Smooth muscle cell (in vitro differentiated cells): ENCODE measurements around the gene BLVRB. TPM values are rescaled to one million over a fixed set of nuclear protein-coding genes. Genes with fewer than 3 reads are reported as not detected.
"Not testable (repeated sequence)": the region's sequence is repeated elsewhere in the genome, so short reads cannot be mapped to it uniquely, and the experiment has no call there.

Experiments used
- DNase-seq: peaks from one replicate; lab custom pipeline; 2025; ENCODE audit not compliant: unreplicated experiment; lab: John Stamatoyannopoulos, UW
- H2AFZ ChIP-seq: fragments of 200-600 bp; sonication (generic); 2 replicates; pipeline ENCODE4 v1.6.0; 2016; ENCODE audit warnings: antibody characterized with exemption, low read depth, mild to moderate bottlenecking
- H3F3A ChIP-seq: fragments of 200-600 bp; sonication (generic); 2 replicates; pipeline ENCODE4 v1.6.0; 2017; ENCODE audit warnings: antibody characterized with exemption, low read depth
- H3K27ac ChIP-seq: fragments of 200-600 bp; sonication (generic); 2 replicates; pipeline ENCODE4 v1.5.1; 2016; ENCODE audit warnings: low read depth, mild to moderate bottlenecking
- H3K27me3 ChIP-seq: fragments of 200-600 bp; sonication (generic); 2 replicates; pipeline ENCODE4 v1.6.1; 2016; ENCODE audit warnings: low read depth, mild to moderate bottlenecking
- H3K36me3 ChIP-seq: fragments of 200-600 bp; sonication (generic); 2 replicates; pipeline ENCODE4 v1.5.1; 2016; ENCODE audit warnings: low read depth
- H3K4me1 ChIP-seq: fragments of 200-600 bp; sonication (generic); 2 replicates; pipeline ENCODE4 v1.5.1; 2016; ENCODE audit warnings: low read depth
- H3K4me2 ChIP-seq: fragments of 200-600 bp; sonication (generic); 2 replicates; pipeline ENCODE4 v1.6.0; 2016; ENCODE audit warnings: mild to moderate bottlenecking
- H3K4me3 ChIP-seq: fragments of 200-600 bp; sonication (generic); 2 replicates; pipeline ENCODE4 v1.5.1; 2016; ENCODE audit warnings: mild to moderate bottlenecking
- H3K79me2 ChIP-seq: fragments of 200-600 bp; sonication (generic); 2 replicates; pipeline ENCODE4 v1.6.0; 2016; ENCODE audit warnings: low read depth, mild to moderate bottlenecking
- H3K9ac ChIP-seq: fragments of 200-600 bp; sonication (generic); 2 replicates; pipeline ENCODE4 v1.6.0; 2016; ENCODE audit warnings: low read depth
- H3K9me3 ChIP-seq: fragments of 200-600 bp; sonication (generic); replicated peaks from 2 replicates; pipeline ENCODE4 v1.5.1; 2016; ENCODE audit warnings: low read depth
- H4K20me1 ChIP-seq: fragments of 200-600 bp; sonication (generic); 2 replicates; pipeline ENCODE4 v1.6.0; 2016; ENCODE audit warnings: low read depth
- WGBS: methylation state at CpG from one replicate; pipeline ENCODE4 v1.1.7; 2016; ENCODE audit warnings: low lambda C conversion rate; 5-methylcytosine and 5-hydroxymethylcytosine counted together
- polyA plus RNA-seq: library from polyadenylated mRNA; unstranded; fragments of >200 nt; fragmentation: Nextera tagmentation; extraction: Ambion mirVana; gene quantifications from 2 replicates; pipeline ENCODE4 v1.2.1, GENCODE V29; 2016
- total RNA-seq: library from RNA; depleted of rRNA; stranded (reverse); fragments of >200 nt; gene quantifications from 2 replicates; pipeline ENCODE4 v1.2.3, GENCODE V29; 2014
- TF ChIP-seq, protein P1 (sequence below): fragments of 200-600 bp; sonication (generic); IDR thresholded peaks from 2 replicates; pipeline ENCODE4 v1.5.1; 2017; ENCODE audit warnings: borderline replicate concordance, mild to moderate bottlenecking, antibody characterized with exemption; ENCODE audit not compliant: insufficient read depth, poor library complexity, severe bottlenecking

BLVRB gene
- total and polyA plus RNA-seq, 2 experiments from 2014 or later: 50.3 to 86.4 TPM

DNA sequence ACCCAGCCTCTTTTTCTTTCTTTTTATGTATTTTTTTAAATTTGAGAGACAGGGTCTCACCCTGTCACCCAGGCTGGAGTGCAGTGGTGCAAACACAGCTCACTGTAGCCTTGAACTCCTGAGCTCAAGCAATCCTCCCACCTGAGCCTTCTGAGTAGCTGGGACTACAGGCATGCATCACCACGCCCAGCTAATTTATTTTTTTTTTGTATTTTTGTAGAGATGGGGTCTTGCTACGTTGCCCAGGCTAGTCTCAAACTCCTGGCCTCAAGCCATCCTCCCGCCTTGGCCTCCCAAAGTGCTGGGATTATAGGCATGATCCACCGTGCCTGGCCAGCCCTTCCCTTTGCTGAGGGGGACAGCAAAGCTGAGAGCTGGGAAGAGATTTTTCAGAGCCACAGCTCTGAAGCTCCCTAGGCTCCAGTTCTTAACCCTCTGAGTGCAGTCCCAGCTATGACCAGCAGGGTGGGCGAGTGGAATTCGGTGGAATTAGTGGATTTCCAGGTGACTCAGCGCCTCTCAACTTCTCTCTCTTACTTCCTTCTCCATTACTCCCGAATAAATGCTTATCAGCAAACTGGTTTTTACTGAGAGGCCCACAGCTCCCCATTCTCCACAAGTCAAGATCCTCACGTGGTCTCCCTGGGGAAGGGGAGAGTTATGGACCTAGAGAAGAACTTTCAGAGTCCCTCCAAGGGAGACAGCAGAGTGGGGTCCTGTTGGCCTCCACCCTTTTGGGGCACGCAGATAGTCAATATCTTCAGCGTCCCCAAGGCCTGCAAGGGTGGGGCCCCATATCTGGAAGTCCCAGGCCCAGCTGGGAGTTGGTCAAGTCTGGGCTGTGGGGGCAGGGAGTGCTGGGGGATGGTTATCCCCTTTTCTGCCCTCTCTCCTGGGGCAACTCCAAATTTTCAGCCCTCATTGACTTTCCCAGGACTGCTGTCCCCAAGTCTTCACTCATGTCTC is 1.2 kb downstream of the BLVRB start:
- Histone ChIP-seq H2AFZ (no peak overlapping the region), H3K9me3 (no peaks in the 10 kb centered on the region), H3K36me3 (no peaks in the 10 kb centered on the region), H4K20me1 (no peaks in the 10 kb centered on the region), H3K79me2 (no peaks in the 10 kb centered on the region), H3K27ac (peak overlapping the region; percentile 44), H3K4me2 (peak overlapping the region; percentile 88), H3F3A (no peaks in the 10 kb centered on the region), H3K27me3 (peaks cover 14% of the 10 kb centered on the region), H3K4me1 (peaks cover 4% of the 10 kb centered on the region), H3K9ac (no peak overlapping the region), H3K4me3 (peak overlapping the region; percentile 57)
- TF ChIP-seq, protein P1, sequence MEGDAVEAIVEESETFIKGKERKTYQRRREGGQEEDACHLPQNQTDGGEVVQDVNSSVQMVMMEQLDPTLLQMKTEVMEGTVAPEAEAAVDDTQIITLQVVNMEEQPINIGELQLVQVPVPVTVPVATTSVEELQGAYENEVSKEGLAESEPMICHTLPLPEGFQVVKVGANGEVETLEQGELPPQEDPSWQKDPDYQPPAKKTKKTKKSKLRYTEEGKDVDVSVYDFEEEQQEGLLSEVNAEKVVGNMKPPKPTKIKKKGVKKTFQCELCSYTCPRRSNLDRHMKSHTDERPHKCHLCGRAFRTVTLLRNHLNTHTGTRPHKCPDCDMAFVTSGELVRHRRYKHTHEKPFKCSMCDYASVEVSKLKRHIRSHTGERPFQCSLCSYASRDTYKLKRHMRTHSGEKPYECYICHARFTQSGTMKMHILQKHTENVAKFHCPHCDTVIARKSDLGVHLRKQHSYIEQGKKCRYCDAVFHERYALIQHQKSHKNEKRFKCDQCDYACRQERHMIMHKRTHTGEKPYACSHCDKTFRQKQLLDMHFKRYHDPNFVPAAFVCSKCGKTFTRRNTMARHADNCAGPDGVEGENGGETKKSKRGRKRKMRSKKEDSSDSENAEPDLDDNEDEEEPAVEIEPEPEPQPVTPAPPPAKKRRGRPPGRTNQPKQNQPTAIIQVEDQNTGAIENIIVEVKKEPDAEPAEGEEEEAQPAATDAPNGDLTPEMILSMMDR: peak; percentile 81
- peak; percentile 72 for DNase-seq
- WGBS: 26% methylated on average over 11 of the region's 11 CpGs

DNA sequence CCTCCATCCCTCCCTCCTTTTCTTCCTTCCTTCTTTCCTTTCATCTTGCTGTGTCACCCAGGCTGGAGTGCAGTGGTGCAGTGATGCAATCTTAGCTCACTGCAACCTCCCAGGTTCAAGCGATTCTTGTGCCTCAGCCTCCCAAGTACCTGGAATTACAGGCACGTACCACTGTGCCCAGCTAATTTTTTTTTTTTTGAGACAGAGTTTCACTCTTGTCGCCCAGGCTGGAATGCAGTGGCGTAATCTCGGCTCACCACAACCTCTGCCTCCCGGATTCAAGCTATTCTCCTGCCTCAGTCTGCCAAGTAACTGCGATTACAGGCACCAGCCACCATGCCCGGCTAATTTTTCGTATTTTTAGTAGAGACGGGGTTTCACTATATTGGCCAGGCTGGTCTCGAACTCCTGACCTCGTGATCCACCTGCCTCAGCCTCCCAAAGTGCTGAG is 1.9 kb downstream of the BLVRB start:
- H3F3A ChIP-seq, H3K36me3 ChIP-seq, H3K27ac ChIP-seq, H3K79me2 ChIP-seq, H4K20me1 ChIP-seq, H3K9ac ChIP-seq, H3K9me3 ChIP-seq, H3K4me3 ChIP-seq, DNase-seq, H3K4me1 ChIP-seq, H2AFZ ChIP-seq: not testable (repeated sequence)
- 65% methylated on average over 12 of the region's 12 CpGs for WGBS
- Histone ChIP-seq H3K27me3 (peaks cover 14% of the 10 kb centered on the region), H3K4me2 (peak overlapping the region; percentile 34)

DNA sequence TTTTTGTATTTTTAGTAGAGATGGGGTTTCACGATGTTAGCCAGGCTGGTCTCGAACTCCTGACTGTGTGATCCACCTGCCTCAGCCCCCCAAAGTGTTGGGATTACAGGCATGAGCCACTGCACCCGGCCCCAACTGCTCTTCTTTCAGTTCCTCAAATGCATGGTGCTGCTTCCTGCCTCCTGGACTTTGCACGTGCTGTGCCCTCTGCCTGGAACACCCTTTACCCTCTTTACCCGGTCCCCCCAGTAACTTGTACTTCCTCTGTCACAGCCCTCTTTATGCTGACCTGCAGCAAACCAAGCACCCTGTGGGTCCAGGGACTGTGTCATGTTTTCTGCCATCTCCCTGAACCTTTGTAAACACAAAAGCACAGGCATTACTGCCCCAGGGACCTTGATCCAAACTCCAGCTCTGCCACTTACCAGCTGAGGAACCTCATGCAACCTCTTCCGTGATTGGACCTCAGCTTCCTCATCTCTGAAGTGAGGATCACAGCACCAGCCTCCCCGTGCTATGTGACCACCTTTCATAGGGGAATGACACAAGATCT is 3.8 kb downstream of the BLVRB start:
- peaks cover 7% of the 10 kb centered on the region for H3K27me3 ChIP-seq
- H3K9ac ChIP-seq: no peak overlapping the region
- no peaks in the 10 kb centered on the region for H3K9me3 ChIP-seq
- H3K27ac ChIP-seq: no peak overlapping the region
- no peaks in the 10 kb centered on the region for H4K20me1 ChIP-seq
- H3K36me3 ChIP-seq: no peaks in the 10 kb centered on the region
- H3K4me3 ChIP-seq: no peak overlapping the region
- WGBS: 92% methylated on average over 7 of the region's 7 CpGs
- H3K79me2 ChIP-seq: no peaks in the 10 kb centered on the region
- H3K4me2 ChIP-seq: no peak overlapping the region
- TF ChIP-seq, protein P1: no peak
- DNase-seq: no peak
- peaks cover 4% of the 10 kb centered on the region for H3K4me1 ChIP-seq
- H3F3A ChIP-seq: no peaks in the 10 kb centered on the region
- H2AFZ ChIP-seq: no peak overlapping the region

DNA sequence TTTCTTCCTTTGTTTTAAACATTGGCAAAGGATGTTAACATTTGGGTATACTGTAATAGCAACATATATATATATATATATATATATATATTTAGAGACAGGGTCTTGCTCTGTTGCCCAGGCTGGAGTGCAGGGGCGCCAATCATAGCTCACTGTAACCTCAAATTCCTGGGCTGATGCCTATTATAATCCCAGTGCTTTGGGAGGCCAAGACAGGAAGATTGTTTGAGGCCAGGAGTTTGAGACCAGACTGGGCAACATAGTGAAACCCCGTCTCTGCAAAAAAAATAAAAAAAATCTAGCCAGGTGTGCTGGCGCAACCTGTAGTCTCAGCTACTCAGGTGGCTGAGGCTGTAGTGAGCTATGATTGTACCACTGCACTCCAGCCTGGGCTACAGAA is 5.4 kb downstream of the BLVRB start:
- no peaks in the 10 kb centered on the region for H3K4me1 ChIP-seq
- H3K27ac ChIP-seq: no peak overlapping the region
- no peaks in the 10 kb centered on the region for H3K9me3 ChIP-seq
- H3K4me3 ChIP-seq: no peak overlapping the region
- H3K36me3 ChIP-seq: no peaks in the 10 kb centered on the region
- TF ChIP-seq, protein P1: no peak
- H3K4me2 ChIP-seq: no peak overlapping the region
- no peak overlapping the region for H2AFZ ChIP-seq
- H3F3A ChIP-seq: no peaks in the 10 kb centered on the region
- no peaks in the 10 kb centered on the region for H3K27me3 ChIP-seq
- no peaks in the 10 kb centered on the region for H4K20me1 ChIP-seq
- DNase-seq: no peak
- H3K9ac ChIP-seq: no peak overlapping the region
- WGBS: 99% methylated on average over 3 of the region's 3 CpGs
- no peaks in the 10 kb centered on the region for H3K79me2 ChIP-seq
